Heart right ventricle (tissue), 16 donors: ENCODE data around the gene TSEN34. TPM values are rescaled to one million over a fixed set of nuclear protein-coding genes. Genes with fewer than 3 reads are reported as not detected.
A peak's percentile ranks its signal among the peaks of the same experiment; 100 is the strongest.

Source experiments
- ATAC-seq, 8 donors: fragments of 200-7000 bp; cut with Tn5 transposase; one replicate each; pipeline ENCODE4 v1.9.1; 2020; ENCODE audit warnings: mild to moderate bottlenecking in 8 of 8, moderate library complexity in 8 of 8, moderate number of reproducible peaks in 1 of 8
- DNase-seq, 2 donors: peaks; one replicate each; pipeline ENCODE4 v3.0.0-alpha.2; 2020
- H3K27ac ChIP-seq, 10 donors: fragments of 200-600 bp; sonication (generic) in 2 of 10; one replicate each; pipeline versions ENCODE4 v1.5.0 to v1.8.0; 2020 to 2022; ENCODE audit warnings: mild to moderate bottlenecking in 3 of 10
- H3K27me3 ChIP-seq, 7 donors: fragments of 200-600 bp; one replicate each; pipeline ENCODE4 v1.8.0; 2021 to 2022; ENCODE audit warnings: mild to moderate bottlenecking in 2 of 7
- H3K36me3 ChIP-seq, 9 donors: fragments of 200-600 bp; sonication (generic) in 1 of 9; one replicate each; pipeline versions ENCODE4 v1.5.0 to v1.8.0; 2020 to 2022; ENCODE audit warnings: mild to moderate bottlenecking in 2 of 9
- H3K4me1 ChIP-seq, 9 donors: fragments of 200-600 bp; sonication (generic) in 1 of 9; one replicate each; pipeline versions ENCODE4 v1.5.0 to v1.8.0; 2020 to 2022; ENCODE audit warnings: mild to moderate bottlenecking in 4 of 9
- H3K4me3 ChIP-seq, 10 donors: fragments of 200-600 bp; sonication (generic) in 2 of 10; one replicate each; pipeline versions ENCODE4 v1.5.0 to v1.8.0; 2020 to 2022; ENCODE audit warnings: mild to moderate bottlenecking in 7 of 10, moderate library complexity in 2 of 10
- H3K9me3 ChIP-seq, 11 donors: fragments of 200-600 bp in 10 of 11; sonication (generic) in 2 of 11; one replicate each; pipeline versions ENCODE4 v1.5.0 to v1.8.0; 2013 to 2022; ENCODE audit warnings: mild to moderate bottlenecking in 2 of 11, control low read depth in 1 of 11, moderate library complexity in 1 of 11
- CTCF ChIP-seq, 9 donors: fragments of 200-600 bp; sonication (generic) in 2 of 9; IDR thresholded peaks; one replicate each; pipeline versions ENCODE4 v1.5.0 to v1.8.0; 2021 to 2022; ENCODE audit warnings: antibody characterized with exemption in 9 of 9, mild to moderate bottlenecking in 5 of 9, moderate library complexity in 1 of 9
- WGBS, 2 donors: extraction: QIAGEN DNeasy Blood & Tissue Kit; methylation state at CpG; one replicate each; pipeline ENCODE4 v1.1.7; 2013; ENCODE audit warnings: inconsistent platforms in 1 of 2; 5-methylcytosine and 5-hydroxymethylcytosine counted together
- intact Hi-C, 10 donors: fragments of 100-400 bp; cut with DNase I; formaldehyde crosslinking; loops; one replicate each; pipeline versions ENCODE4 v1.11.1 to v1.14.2; 2022
- polyA plus RNA-seq, 2 donors: library from polyadenylated mRNA; stranded (reverse); fragments of 200-250 nt; gene quantifications; one replicate each; pipeline ENCODE4 v1.2.3, GENCODE V29; 2013
- total RNA-seq, 10 donors: library from RNA; stranded (reverse); fragmentation: NEBNext Ultra II Directional in 3 of 10; extraction: Animal tissue kit (Norgen Biotek cat#: 25700) in 3 of 10; gene quantifications; one replicate each; pipeline versions ENCODE4 v1.2.1 to v1.2.4, GENCODE V29; 2021 to 2023
- donor health status: Arrhythmogenic right ventricular cardiomyopathy.
- donor health status: ischemic (EF 13 %, LVEDD 7.1; RV severe dilation, severe dysfunction).
- donor health status: healthy with polysubstance abuse.
- donor health status: DM: no; HTN: yes; CAD: no.
- donor health status: DM: no; HTN: no; CAD: no.
- donor health status: ischemic (EF 25% LVEDD 6.9; RV normal size, moderate dysfunction).
- donor health status: ischemic (EF 25% LVEDD 5.7; RV mildly dilated, moderate dysfunction).
- donor health status: healthy.
- donor health status: DM: yes; HTN: yes; CAD: no.
- donor health status: Ischemic cardiomyopathy.
- donor health status: ischemic (EF 35%, LVEDD 5.7; RV mildly dilated, moderate dysfunction).
- donor health status: nonischemic (EF 11% LVEDD 7.7; RV severe dilation, severe dysfunction).
- donor health status: DM: yes; HTN: yes; CAD: no.
- donor health status: PGD.
- donor health status: ischemic (EF 29% LVEDD 5.4; RV normal size, mild dysfunction).
- donor health status: nonischemic (EF 23%, LVEDD 6.1; RV moderate dilation, normal function).

Gene TSEN34
- total and polyA plus RNA-seq, 12 donors = 5.6 to 38.0 (median 19.3) TPM

GRCh38 chr19:54189145-54189734 is 1.9 kb upstream of the TSEN34 start, which contains the start of gene MBOAT7:
MBOAT7 (minus strand) TSS chr19:54189580; CDS start chr19:54188508, 1,072 bp downstream.
- peak; percentile 0 to 65 (median 6) for ATAC-seq
- WGBS, 2 donors = 0% methylated on average over 58 to 64 of the region's 64 CpGs
- no peak for DNase-seq
- Histone ChIP-seq H3K27me3 (no peaks in the 10 kb centered on the region), H3K4me3 (peak within 1 kb of the TSS; percentile 77 to 95 (median 86)), H3K36me3 (peaks cover 0 to 38% (median 8%) of the 10 kb centered on the region in 9 donors), H3K4me1 (peaks cover 10 to 30% (median 22%) of the 10 kb centered on the region in 9 donors), H3K27ac (peak within 1 kb of the TSS; percentile 92 to 100 (median 96)), H3K9me3 (no peaks in the 10 kb centered on the region)
- peak in 6 of 9 donors; percentile 7 to 61 (median 38) for TF ChIP-seq CTCF (IDR thresholded peaks at IDR 0.05)
- intact Hi-C loops = no loop called here

DNA sequence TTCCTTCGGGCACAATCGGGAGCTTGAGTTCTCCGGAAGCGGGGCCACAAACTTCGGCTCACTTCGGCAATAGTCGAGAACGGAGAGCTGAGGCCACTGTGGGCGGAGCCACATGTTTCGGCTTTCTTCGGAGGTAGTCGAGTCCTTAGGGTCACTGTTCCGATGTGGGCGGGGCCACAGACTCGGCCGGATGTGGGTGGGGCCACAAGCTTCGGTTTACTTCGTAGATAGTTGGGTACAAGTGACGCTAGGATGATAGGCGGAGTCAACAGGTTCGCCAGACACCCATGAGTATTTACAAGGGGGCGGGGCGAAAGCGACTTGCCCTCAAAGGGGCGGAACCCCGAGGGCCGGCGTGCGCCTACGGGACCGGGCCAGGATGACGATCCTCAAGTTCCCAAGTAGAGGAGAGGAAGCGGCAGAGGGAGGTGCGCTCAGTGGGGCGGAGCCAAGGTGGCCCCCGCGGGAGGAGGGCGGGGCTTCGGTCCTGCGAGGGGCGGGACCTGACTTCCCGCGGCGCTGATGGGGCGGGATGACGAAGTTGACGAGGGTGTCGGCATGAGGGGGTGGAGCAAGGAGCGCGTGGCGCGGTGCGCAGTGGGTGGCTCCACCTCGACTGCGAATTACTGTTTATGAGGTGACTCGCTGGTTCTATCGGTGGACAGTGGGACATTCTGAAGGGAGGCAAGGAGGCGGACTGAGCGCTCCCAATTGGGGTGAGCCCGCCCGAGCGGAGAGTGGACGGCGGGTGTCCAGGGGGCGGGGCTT is 1.2 kb upstream of the TSEN34 start:
- ATAC-seq = peak; percentile 74 to 90 (median 82)
- Histone ChIP-seq H3K36me3 (peaks cover 0 to 45% (median 8%) of the 10 kb centered on the region in 9 donors), H3K9me3 (no peaks in the 10 kb centered on the region), H3K4me1 (peaks cover 10 to 30% (median 22%) of the 10 kb centered on the region in 9 donors), H3K27me3 (no peaks in the 10 kb centered on the region), H3K27ac (peak overlapping the region; percentile 92 to 100 (median 96)), H3K4me3 (peak overlapping the region; percentile 77 to 95 (median 86))
- 0% methylated on average over 65 of the region's 65 CpGs for WGBS, 2 donors
- TF ChIP-seq CTCF (IDR thresholded peaks at IDR 0.05) = no peak
- peak; percentile 100 for DNase-seq
- intact Hi-C loops = no loop called here

GRCh38 chr19:54190503-54191010 is 551 bp upstream of the TSEN34 start:
- intact Hi-C loops = loop anchor here in 3 of 10 donors (1.0 kb wide), 2 partner anchors 9 to 10 kb away; partner anchors contain the start of gene RPS9 (in 2 of the 3)
- H3K4me3 ChIP-seq = peak overlapping the region; percentile 77 to 95 (median 86)
- 0 to 1% methylated on average over 56 of the region's 56 CpGs for WGBS, 2 donors
- H3K36me3 ChIP-seq = peaks cover 0 to 50% (median 8%) of the 10 kb centered on the region in 9 donors
- DNase-seq (peak; percentile 99 to 100), ATAC-seq (peak; percentile 78 to 89 (median 82))
- no peaks in the 10 kb centered on the region for H3K27me3 ChIP-seq
- peaks cover 10 to 30% (median 22%) of the 10 kb centered on the region in 9 donors for H3K4me1 ChIP-seq
- H3K27ac ChIP-seq = peak overlapping the region; percentile 92 to 100 (median 96)
- H3K9me3 ChIP-seq = no peaks in the 10 kb centered on the region
- TF ChIP-seq CTCF (IDR thresholded peaks at IDR 0.05) = no peak

GRCh38 chr19:54191811-54192453 is 824 bp downstream of the TSEN34 start:
- intact Hi-C loops = loop anchor here in 3 of 10 donors (1.0 kb wide), 2 partner anchors 7 to 8 kb away; partner anchors contain the start of gene RPS9 (in 2 of the 3)
- no peak for TF ChIP-seq CTCF (IDR thresholded peaks at IDR 0.05)
- peaks cover 0 to 43% (median 8%) of the 10 kb centered on the region in 9 donors for H3K36me3 ChIP-seq
- H3K4me1 ChIP-seq = peaks cover 10 to 30% (median 22%) of the 10 kb centered on the region in 9 donors
- H3K27ac ChIP-seq = peak overlapping the region; percentile 92 to 100 (median 96)
- H3K9me3 ChIP-seq = no peaks in the 10 kb centered on the region
- peak overlapping the region; percentile 77 to 95 (median 86) for H3K4me3 ChIP-seq
- no peaks in the 10 kb centered on the region for H3K27me3 ChIP-seq
- DNase-seq = no peak
- ATAC-seq = no peak
- WGBS, 2 donors = 67% methylated on average over 19 of the region's 19 CpGs
